Prostate gland (tissue), 2 donors: ENCODE measurements around the gene DDX31.

ENCODE experiments used
- CTCF ChIP-seq, 4 experiments: fragments of 200-600 bp in 2 of 4; fragments of 450-650 bp in 2 of 4; sonication (generic) in 2 of 4; IDR thresholded peaks; 1 replicate in 3 of 4; 2 replicates in 1 of 4; pipeline ENCODE4 v1.5.1; 2016 to 2019; ENCODE audit warnings: antibody characterized with exemption in 4 of 4, mild to moderate bottlenecking in 2 of 4, moderate library complexity in 2 of 4
- POLR2AphosphoS5 ChIP-seq: sonication (generic); formaldehyde crosslinking; IDR thresholded peaks from one replicate; pipeline ENCODE4 v1.6.1; 2017; ENCODE audit warnings: antibody characterized with exemption

- TF ChIP-seq POLR2AphosphoS5 (no peak), CTCF (IDR thresholded peaks at IDR 0.05) (no peak)
These were observed 96.9 kb downstream of the DDX31 start for GRCh38 chr9:132572921-132573320.
